GM06990 (cell line): ENCODE data around the gene INPP5K.
A peak's percentile ranks its signal among the peaks of the same experiment; 100 is the strongest.
"Not testable (repeated sequence)": the region's sequence is repeated elsewhere in the genome, so short reads cannot be mapped to it uniquely, and the experiment has no call there.

ENCODE experiments used
- DNase-seq: peaks from one replicate; pipeline ENCODE4 v3.0.0-alpha.2; 2011; ENCODE audit not compliant: insufficient read length; ENCODE audit errors: extremely low read depth
- H3K27me3 ChIP-seq: replicated peaks from 2 replicates; pipeline ENCODE4 v1.6.0; 2011; ENCODE audit warnings: low read length; ENCODE audit not compliant: control insufficient read depth, insufficient read depth
- H3K36me3 ChIP-seq: 2 replicates; pipeline ENCODE4 v1.5.1; 2011; ENCODE audit warnings: low read length; ENCODE audit not compliant: control insufficient read depth, insufficient read depth
- H3K4me3 ChIP-seq: replicated peaks from 2 replicates; pipeline ENCODE4 v1.5.1; 2011; ENCODE audit warnings: low read depth, mild to moderate bottlenecking, control low read depth, low read length
- CTCF ChIP-seq: IDR thresholded peaks from 2 replicates; pipeline ENCODE4 v1.5.1; 2011; ENCODE audit warnings: low read length, control low read depth, mild to moderate bottlenecking, inconsistent platforms; ENCODE audit not compliant: insufficient read depth, poor library complexity, severe bottlenecking

The INPP5K gene

GRCh38 chr17:1515640-1516387 is 598 bp downstream of the INPP5K start:
- peak overlapping the region; percentile 93 for H3K4me3 ChIP-seq
- TF ChIP-seq CTCF = peak; percentile 71
- peak; percentile 54 for DNase-seq
- no peaks in the 10 kb centered on the region for H3K27me3 ChIP-seq
- H3K36me3 ChIP-seq = peaks cover 10% of the 10 kb centered on the region

GRCh38 chr17:1512351-1512750 is 4.1 kb downstream of the INPP5K start:
- TF ChIP-seq CTCF = no peak
- Histone ChIP-seq H3K36me3 (peaks cover 14% of the 10 kb centered on the region), H3K27me3 (no peaks in the 10 kb centered on the region), H3K4me3 (no peak overlapping the region)
- DNase-seq = no peak

GRCh38 chr17:1511756-1512321 is 4.6 kb downstream of the INPP5K start:
- Histone ChIP-seq H3K36me3 (peaks cover 14% of the 10 kb centered on the region), H3K27me3 (no peaks in the 10 kb centered on the region), H3K4me3 (no peak overlapping the region)
- DNase-seq = no peak
- no peak for TF ChIP-seq CTCF

GRCh38 chr17:1511290-1511689 is 5.1 kb downstream of the INPP5K start:
- Histone ChIP-seq H3K36me3 (peaks cover 14% of the 10 kb centered on the region), H3K4me3 (no peak overlapping the region), H3K27me3 (no peaks in the 10 kb centered on the region)
- no peak for TF ChIP-seq CTCF
- DNase-seq = no peak

GRCh38 chr17:1509290-1509881 is 7.0 kb downstream of the INPP5K start:
- no peaks in the 10 kb centered on the region for H3K27me3 ChIP-seq
- TF ChIP-seq CTCF = no peak
- no peak for DNase-seq
- no peak overlapping the region for H3K4me3 ChIP-seq
- H3K36me3 ChIP-seq = peaks cover 17% of the 10 kb centered on the region

GRCh38 chr17:1508709-1509108 is 7.7 kb downstream of the INPP5K start:
- H3K36me3 ChIP-seq = peaks cover 17% of the 10 kb centered on the region
- H3K4me3 ChIP-seq, H3K27me3 ChIP-seq, DNase-seq: not testable (repeated sequence)
